HT1080 (cell line): ENCODE measurements around the gene WDR90. TPM values are rescaled to one million over a fixed set of nuclear protein-coding genes. Genes with fewer than 3 reads are reported as not detected.
A peak's percentile ranks its signal among the peaks of the same experiment; 100 is the strongest.

ENCODE experiments used
- DNase-seq: peaks from one replicate; pipeline ENCODE4 v3.0.0-alpha.2; 2015; ENCODE audit warnings: low read depth
- polyA plus RNA-seq, 2 experiments: library from polyadenylated mRNA; depleted of rRNA; stranded (reverse); fragments of >200 nt; gene quantifications; 2 replicates each; pipeline ENCODE4 v1.2.3, GENCODE V29; 2015
- total RNA-seq: library from RNA; depleted of rRNA; stranded (reverse); fragments of >200 nt; shearing (Covaris generic); gene quantifications from 2 replicates; pipeline ENCODE4 v1.2.3, GENCODE V29; 2014; rRNA removed

WDR90 gene
- 27.0 and 27.9 TPM in 2 replicates for total RNA-seq
- 9.1 TPM in 2 replicates for polyA plus RNA-seq (2015; cell fraction: cytosol; rRNA removed)
- polyA plus RNA-seq (2015; cell fraction: nucleus; rRNA removed): 160 and 162 TPM in 2 replicates

DNA sequence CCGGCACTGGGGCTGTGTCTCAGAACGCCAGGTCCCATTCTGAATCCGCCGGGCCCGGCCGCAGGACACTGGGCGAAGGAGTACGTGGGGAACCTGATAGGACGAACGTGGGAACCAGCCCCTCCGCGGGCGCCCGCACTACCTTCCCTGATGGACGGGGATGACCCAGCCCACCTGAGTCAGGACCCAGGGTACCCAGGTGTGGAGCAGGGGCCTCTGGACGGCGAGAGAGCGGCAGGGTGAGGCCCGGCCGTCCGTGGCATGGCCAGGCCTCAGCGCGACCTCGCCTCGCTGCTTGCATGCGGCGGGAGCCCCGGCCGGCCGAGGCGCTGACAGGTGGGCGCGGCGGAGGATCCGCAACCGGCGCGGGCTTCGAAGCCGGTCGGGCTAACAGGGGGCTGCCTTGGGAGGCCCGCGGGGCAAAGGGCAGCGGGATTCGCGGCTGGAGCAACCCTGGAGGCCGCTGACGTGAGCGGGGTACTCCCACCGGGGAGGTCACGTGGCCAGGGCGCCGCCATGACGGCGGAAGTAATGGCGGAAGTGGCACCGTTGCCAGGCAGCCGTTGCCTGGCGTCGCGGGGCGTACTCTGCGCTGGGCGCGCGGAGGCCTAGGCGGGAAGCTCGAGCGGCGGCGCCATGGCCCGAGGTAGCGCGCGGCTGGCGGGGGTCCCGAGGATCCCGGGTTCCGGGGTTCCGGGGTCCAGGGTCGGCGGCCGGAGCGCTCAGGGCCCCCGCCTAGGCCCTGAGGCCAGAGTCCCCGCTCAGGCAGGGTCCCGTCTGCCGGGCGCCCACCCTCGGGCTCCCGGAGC is at the start of gene WDR90:
WDR90 (plus strand) TSS at position 585 of the 809 bp plus-strand sequence; CDS start at position 637, 52 bp downstream.
- DNase-seq: peak; percentile 88

DNA sequence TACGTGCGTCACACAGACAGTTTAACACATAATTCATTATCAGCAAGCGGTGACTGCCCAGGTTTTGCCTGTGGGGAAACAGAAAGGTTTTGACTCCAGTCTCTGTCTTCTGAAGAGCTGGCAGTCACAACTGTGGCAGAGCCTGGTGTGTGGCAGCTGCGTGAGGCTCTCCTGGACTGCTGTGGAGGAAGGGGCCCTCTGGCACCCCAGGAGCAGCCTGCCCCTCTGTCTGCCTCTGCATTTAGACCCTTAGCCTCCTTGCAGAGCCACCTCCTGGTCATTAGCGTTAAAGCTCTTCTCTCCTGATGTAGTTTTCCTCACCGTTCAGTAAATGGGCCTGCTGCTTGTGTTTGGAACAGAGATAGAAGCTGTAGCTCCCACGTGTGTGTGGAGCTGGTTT is 48.4 kb upstream of the WDR90 start:
- no peak for DNase-seq

GRCh38 chr16:603933-604332 is 45.2 kb upstream of the WDR90 start:
- no peak for DNase-seq

GRCh38 chr16:606656-607307 is 42.4 kb upstream of the WDR90 start:
- no peak for DNase-seq

DNA sequence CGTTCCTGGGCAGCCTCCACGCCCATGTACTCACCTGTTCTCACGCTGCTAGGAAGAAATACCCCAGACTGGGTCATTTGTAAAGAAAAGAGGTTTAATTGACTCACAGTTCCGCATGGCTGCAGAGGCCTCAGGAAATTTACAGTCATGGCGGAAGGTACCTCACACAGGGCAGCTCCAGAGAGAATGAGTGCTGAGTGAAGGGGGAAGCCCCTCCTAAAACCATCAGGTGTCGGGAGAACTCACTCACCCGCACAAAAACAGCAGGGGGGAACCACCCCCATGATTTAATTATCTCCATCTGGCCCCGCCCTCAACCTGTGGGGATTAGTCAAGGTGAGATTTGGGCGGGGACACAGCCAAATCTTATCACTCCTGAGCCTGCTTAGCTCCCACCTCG is 41.1 kb upstream of the WDR90 start:
- no peak for DNase-seq

GRCh38 chr16:609316-609715 is 39.8 kb upstream of the WDR90 start:
- DNase-seq: no peak

- DNase-seq: no peak
Observed at GRCh38 chr16:609984-610383, 39.2 kb upstream of the WDR90 start.

DNA sequence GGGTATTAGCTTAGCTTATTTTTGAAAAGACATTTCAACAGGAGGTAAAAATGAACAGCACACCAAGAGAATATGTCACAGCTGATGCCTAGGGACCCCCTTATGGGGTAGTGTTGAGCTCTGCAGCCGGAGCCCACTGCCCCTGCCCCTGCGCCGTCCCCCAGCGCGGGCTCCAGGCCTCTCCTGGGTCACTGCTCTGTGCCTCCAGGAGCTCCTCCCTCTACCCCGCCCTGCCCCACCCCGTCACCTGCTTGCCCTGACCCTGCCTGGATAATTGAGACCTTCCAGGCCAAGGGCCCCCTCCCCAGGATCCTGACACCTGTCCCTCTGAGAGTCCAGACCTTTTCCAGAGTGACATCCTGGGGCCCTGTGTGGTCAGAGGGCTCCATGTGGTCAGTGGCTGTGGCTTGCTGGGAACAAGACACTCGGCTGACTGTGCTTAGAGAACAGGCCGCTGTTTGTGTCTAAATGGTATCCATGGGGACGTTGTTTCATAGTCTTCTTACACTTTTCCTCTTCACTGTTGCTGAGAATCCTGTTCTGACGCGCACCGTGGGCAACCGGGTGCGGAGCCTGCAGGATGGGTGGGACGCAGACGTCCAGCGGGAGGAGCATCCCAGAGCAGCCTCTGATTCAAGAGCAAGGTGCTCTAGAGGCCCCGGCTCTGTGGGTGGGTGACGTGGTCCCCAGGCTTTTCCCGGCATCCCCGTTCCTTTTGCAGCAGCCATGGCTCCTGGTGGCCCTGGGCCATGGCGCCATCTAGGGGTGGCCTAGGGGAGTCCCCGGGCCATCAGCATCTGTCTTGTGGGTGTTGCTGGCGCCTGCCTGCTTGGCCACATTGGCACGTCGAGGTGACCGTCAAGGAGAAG is 38.4 kb upstream of the WDR90 start:
- no peak for DNase-seq

DNA sequence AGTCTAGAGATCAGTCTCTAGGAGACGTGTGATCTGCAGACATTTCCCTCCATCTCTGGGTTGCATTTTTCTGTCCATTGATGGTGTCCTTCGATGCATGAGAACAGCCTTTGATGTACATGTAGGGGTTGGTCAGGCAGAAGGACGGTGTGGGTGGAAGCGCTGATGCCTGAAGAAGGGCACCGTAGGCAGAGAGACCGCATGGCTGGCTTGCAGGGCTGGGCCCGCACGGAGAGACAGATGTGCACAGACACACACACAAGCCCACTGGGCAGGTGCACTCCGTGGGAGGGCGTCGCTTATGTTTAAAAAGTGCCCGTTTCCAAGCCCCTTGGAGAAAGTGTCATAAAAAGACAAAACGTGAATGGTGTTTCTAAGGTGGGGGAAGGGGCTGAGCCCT is 34.0 kb upstream of the WDR90 start:
- no peak for DNase-seq

GRCh38 chr16:616733-617586 is 32.2 kb upstream of the WDR90 start:
- no peak for DNase-seq

GRCh38 chr16:617855-618254 is 31.3 kb upstream of the WDR90 start:
- no peak for DNase-seq

GRCh38 chr16:619476-620100 is 29.6 kb upstream of the WDR90 start:
- DNase-seq: no peak

DNA sequence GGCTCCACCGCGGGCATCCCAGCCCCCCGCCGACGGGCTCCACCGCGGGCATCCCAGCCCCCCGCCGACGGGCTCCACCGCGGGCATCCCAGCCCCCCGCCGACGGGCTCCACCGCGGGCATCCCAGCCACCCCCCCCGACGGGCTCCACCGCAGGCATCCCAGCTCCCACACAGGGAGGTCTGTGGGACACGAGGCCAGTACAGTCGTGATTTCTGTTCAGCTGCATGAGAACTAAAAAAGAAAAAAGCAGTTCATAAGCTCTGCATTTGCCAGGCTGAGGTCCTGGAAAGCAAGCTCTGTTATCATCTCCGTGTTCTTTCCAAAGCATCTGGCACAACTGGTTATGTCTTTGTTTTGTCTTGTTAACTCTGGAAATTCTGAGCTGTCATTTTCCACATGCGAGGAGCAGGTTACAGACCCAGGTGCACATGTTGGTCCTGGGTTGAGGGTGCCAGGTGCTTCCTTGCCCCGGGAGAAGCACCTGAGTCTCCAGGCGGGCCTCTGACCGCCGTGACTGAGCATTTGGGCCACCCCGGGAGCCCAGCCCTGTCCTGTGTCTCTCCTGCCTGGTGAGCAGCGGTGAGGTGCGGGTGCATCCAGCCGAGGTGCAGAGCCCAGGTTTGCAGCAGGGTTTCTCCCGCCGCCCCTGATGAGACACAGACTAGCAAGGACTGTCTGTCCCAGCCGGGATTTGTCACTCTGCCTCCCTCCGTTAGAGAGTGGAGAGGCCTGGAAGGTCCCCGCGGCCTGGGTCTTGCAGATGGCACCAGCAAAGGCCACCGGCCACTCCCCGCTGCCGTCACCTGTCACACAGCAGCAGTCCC is 28.3 kb upstream of the WDR90 start:
- DNase-seq: no peak

- no peak for DNase-seq
Observed at GRCh38 chr16:621526-622105, 27.5 kb upstream of the WDR90 start.

DNA sequence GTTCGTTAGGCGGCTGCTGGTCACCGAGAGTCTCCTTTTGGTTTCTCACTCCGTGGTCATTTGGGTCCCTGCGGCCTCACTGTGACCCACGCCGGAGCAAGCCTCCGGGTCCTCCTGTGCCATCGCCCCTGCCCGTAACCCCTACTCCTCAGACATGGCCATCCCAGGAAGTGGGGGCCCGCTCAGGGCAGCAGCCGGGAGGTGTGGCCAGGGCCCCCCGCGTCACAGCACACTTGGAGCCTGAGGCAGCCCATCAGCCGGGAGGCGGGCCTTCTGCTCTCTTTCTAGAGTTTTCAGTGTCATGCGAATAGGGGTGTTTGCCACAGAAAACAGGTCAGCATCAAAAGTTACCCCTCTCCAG is 26.3 kb upstream of the WDR90 start:
- DNase-seq: no peak

DNA sequence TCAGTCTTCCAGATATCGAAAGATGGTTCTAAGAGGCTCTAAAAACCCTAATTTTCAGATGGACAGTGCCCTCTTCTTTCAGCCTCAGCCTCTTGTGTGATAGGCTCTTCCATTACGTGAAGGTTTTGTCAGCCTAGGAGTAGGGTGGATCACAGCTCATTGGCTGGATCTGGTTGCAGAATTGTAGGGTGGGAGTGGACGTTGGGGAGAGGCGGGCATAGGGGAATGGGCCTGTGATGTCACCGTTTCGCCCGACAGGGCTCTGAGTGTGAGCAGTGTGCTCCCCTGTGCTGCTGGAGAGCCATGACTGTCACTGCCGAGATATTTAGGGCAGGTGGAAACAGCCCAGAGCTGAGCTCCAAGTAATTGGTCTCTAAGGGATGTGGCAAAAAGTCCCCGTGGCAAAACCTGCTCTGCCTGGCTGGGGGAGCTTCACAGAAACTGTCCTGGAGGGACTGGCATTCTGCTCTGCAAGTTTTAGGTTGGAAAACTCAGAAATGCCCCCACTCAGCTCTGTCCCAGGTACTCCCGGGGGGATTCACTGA is 24.6 kb upstream of the WDR90 start:
- no peak for DNase-seq

- no peak for DNase-seq
Observed at GRCh38 chr16:625117-625976, 23.8 kb upstream of the WDR90 start.
